Ammon's horn (tissue), 1 donor: ENCODE results near the gene RHOU.

Experiments used
- DNase-seq: peaks from one replicate; pipeline ENCODE4 v3.0.0-alpha.2; 2016; ENCODE audit warnings: low spot score

RHOU gene

GRCh38 chr1:228737601-228738041 lies 2.3 kb downstream of the RHOU start:
- DNase-seq: no peak

GRCh38 chr1:228739826-228740225 lies 4.5 kb downstream of the RHOU start:
- DNase-seq: no peak

DNA sequence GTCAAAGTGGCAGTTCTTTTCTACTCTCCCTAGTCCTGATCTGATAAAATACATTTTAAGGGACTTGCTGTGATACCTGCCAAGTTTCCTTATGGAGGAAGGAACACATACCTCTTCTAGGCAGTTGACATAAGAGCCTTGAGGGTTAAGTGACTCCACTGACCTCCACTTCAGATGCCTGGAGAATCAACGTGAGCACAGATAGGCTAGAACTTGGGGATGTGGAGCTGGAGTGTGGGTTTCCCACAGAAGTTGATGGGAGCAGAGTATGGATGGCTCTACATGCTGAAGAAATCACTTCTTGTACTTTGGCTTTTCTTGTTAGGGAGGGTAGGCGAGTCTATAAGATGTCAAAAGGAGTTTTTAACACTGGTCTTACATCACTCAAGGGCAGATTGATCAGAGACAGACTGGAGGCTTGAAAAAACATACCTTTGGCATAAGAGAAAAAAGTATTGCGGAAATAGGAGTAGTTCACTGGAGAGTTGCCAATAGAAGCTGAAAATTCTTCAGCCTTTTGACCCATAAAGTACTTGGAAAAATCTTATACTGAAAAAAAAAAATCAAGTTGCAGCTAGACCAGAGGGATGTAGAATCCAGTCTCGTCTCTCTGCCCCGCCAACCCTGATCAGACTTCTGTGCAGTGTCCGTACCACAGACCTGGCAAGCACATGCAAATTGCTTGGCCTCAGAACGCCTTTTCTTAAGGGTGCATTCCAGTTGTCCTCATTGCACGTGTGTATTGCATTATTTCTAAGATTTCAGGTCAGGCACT lies 5.5 kb downstream of the RHOU start:
- DNase-seq: no peak

GRCh38 chr1:228742281-228742860 lies 7.1 kb downstream of the RHOU start:
- DNase-seq: peak; percentile 60

DNA sequence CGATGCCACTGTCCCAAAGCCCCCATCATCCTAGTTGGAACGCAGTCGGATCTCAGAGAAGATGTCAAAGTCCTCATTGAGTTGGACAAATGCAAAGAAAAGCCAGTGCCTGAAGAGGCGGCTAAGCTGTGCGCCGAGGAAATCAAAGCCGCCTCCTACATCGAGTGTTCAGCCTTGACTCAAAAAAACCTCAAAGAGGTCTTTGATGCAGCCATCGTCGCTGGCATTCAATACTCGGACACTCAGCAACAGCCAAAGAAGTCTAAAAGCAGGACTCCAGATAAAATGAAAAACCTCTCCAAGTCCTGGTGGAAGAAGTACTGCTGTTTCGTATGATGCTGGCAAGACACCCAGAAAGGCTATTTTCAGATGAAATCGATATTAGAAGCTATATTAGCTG lies 8.1 kb downstream of the RHOU start:
- peak; percentile 50 for DNase-seq

DNA sequence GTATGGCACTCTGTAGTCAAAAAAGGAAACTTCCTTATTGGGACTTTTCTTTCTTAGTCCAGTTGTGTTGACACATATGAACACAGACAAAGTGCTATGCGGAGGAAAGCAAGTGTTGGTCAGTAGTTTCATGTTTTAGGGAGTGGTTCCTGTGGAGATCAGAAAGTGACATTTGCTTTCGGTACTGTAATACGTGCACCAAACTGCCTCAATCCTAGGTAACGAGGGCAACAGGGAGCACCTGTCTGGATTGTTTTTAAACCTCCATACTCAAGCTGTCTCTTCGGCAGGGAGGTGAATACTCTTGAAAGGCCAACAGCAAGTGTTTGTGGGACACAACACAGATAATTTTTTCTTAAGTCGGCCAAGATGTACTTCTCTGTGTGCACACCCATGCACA lies 9.1 kb downstream of the RHOU start:
- DNase-seq: no peak

GRCh38 chr1:228744918-228745317 lies 9.6 kb downstream of the RHOU start:
- DNase-seq: no peak

- DNase-seq: no peak
These were observed 10.2 kb downstream of the RHOU start for GRCh38 chr1:228745497-228745896.

DNA sequence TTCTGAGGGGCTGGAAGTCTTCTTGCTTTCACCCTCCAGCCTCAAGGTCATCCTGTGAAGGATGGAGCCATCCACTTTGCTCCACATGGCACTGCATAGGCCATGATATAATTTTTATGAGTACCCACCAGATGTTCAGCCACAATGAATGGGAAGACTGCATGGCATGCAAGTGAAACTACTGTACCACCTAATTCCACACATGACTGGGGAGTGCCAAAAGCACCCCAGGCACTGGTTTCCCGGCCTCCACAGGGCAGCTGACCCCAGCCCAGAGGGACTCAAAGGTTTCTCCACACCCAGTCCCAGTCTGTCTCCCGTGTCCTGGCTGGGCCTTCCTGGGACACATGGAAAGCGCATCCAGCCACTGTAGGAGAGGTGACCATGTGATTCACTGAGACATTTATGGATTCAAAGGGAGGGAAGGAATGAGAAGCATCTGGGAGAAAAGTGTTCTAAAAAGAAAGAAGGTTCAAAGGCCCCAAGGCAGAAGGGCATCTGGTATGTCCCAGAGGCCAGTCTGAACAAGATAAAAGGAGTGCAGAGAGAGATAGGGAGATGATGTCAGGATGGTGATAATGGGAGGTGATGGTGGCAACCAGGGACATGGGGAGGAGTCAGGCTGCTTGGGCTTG lies 12.1 kb downstream of the RHOU start:
- DNase-seq: no peak

DNA sequence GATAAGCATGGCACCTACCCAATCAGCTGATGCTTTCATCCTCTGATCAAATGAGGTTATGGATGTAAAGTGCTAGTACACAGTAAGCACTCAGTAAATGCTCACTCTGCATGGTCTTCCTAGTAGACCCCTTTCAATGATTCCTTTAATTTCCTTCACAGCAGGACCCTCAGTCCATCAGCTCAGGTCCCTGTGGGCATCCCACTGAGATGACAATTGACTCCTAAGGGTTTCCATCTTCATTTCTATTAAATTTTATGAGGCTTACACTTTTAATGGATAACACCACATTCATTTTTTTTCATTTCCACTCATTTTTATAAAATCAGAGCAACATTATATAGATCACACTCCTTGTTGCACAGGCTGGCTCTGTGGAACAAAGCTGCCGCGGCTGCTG lies 12.8 kb downstream of the RHOU start:
- DNase-seq: no peak

- no peak for DNase-seq
These were observed 13.2 kb downstream of the RHOU start for GRCh38 chr1:228748431-228748830.

DNA sequence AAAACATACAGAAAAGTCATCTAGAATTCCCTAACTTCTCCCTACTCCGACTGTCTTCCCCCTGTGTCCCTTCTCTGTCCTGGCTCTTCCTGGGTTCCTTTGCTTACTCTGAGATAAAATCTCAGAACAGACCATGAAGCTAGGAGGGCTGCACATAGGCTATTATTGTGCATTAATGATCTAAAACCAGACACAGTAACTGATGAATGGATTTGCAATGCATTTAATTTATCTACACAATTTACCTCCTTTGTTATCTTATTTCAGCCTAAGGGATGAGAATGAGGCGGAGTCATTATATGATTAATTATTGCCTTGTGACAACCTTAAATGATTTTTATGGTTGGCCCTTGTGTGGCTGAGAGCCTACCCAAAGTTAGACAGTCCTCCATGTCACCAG lies 14.5 kb downstream of the RHOU start:
- no peak for DNase-seq

- DNase-seq: no peak
These were observed 15.6 kb downstream of the RHOU start for GRCh38 chr1:228750915-228751314.

- DNase-seq: no peak
These were observed 16.2 kb downstream of the RHOU start for GRCh38 chr1:228751360-228752098.

DNA sequence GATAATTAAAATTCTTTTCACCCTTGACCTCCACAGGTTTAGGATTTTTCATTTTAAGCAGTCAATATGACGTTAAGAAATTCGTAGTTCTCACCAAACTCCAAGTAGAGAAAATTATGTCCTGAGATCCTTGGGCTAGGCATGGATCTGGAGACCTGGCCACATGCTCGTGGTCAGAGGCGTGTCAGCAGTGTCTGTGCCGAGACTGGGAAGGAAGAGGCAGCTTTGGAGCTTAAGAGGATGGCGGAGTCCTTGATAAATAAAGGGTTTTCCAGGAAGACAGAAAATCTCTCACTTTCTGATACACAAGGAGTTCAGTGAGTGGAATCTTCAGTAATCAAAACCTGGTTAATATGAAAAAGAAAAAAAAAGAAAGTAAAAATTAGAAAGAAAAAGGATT lies 17.0 kb downstream of the RHOU start:
- DNase-seq: no peak

- no peak for DNase-seq
These were observed 17.5 kb downstream of the RHOU start for GRCh38 chr1:228752675-228753265.

DNA sequence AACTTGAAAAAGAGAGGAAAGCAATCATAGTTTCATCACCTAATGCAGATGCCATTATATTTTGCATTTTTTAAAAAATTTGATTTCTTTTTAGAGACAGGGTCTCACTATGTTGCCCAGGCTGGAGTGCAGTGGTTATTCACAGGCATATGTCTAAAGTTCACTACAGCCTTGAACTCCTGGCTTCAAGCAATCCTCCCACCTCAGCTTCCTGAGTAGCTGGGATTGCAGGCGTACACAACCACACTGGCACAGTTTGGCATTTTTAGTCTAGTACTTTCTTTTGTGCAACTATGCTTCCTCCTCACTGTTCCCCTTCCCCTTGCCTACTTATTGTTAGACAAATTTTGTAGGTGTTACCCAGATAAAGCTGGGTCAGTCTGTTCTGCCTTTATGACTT lies 18.0 kb downstream of the RHOU start:
- DNase-seq: no peak

GRCh38 chr1:228753786-228754360 lies 18.6 kb downstream of the RHOU start:
- no peak for DNase-seq

GRCh38 chr1:228754646-228755268 lies 19.5 kb downstream of the RHOU start:
- DNase-seq: no peak

- DNase-seq: no peak
These were observed 20.5 kb downstream of the RHOU start for GRCh38 chr1:228755800-228756199.

- no peak for DNase-seq
These were observed 21.2 kb downstream of the RHOU start for GRCh38 chr1:228756457-228756856.
